WTC11 (cell line): ENCODE data around the gene PIK3R6. TPM values are rescaled to one million over a fixed set of nuclear protein-coding genes. Genes with fewer than 3 reads are reported as not detected.

Experiments
- ATAC-seq: fragments of 200-7000 bp; cut with Tn5 transposase; 2 replicates; pipeline ENCODE4 v1.10.0; 2021; ENCODE audit warnings: mild to moderate bottlenecking, moderate library complexity
- CTCF ChIA-PET: fragments of 300-600 bp; sonication (Branson Sonifier 250); formaldehyde crosslinking; loops from one replicate; lab custom pipeline; 2021; ENCODE audit warnings: antibody characterized with exemption; lab: Charles Lee
- POLR2A ChIA-PET: fragments of 350-600 bp; sonication (Branson Sonifier 250); formaldehyde crosslinking; loops from one replicate; lab custom pipeline; 2021; ENCODE audit warnings: antibody characterized with exemption; lab: Charles Lee
- DNase-seq: peaks from one replicate; pipeline ENCODE4 v3.0.0; 2021; ENCODE audit warnings: low spot score
- H3K27ac Mint-ChIP-seq: 2 replicates; pipeline ENCODE4 v1.8.0; 2021; ENCODE audit warnings: mixed read lengths
- H3K27me3 Mint-ChIP-seq: 2 replicates; pipeline ENCODE4 v1.8.0; 2021; ENCODE audit warnings: low read depth, mild to moderate bottlenecking, moderate library complexity, mixed read lengths
- H3K36me3 Mint-ChIP-seq: 2 replicates; pipeline ENCODE4 v1.8.0; 2021; ENCODE audit warnings: mixed read lengths
- H3K4me1 Mint-ChIP-seq: 2 replicates; pipeline ENCODE4 v1.8.0; 2022; ENCODE audit warnings: mixed read lengths
- H3K4me3 Mint-ChIP-seq: 2 replicates; pipeline ENCODE4 v1.8.0; 2021; ENCODE audit warnings: mild to moderate bottlenecking, moderate library complexity, mixed read lengths
- H3K9me3 Mint-ChIP-seq: 2 replicates; pipeline ENCODE4 v1.8.0; 2021; ENCODE audit warnings: mixed read lengths
- CBFB ChIP-seq: sonication (generic); formaldehyde crosslinking; IDR thresholded peaks from 2 replicates; pipeline ENCODE4 v1.8.1; 2022; ENCODE audit warnings: mild to moderate bottlenecking, low read depth, missing genetic modification reagents
- CREB1 ChIP-seq: sonication (generic); formaldehyde crosslinking; IDR thresholded peaks from 2 replicates; pipeline ENCODE4 v1.8.0; 2023; ENCODE audit warnings: mild to moderate bottlenecking, missing genetic modification reagents
- ELF4 ChIP-seq: sonication (generic); formaldehyde crosslinking; IDR thresholded peaks from 2 replicates; pipeline ENCODE4 v1.8.1; 2022; ENCODE audit warnings: low read depth, mild to moderate bottlenecking, moderate library complexity, missing genetic modification reagents
- NFE2L1 ChIP-seq: sonication (generic); formaldehyde crosslinking; IDR thresholded peaks from 2 replicates; pipeline ENCODE4 v1.8.1; 2023; ENCODE audit warnings: missing genetic modification reagents
- OVOL2 ChIP-seq: fragments of 250-450 bp; sonication (Bioruptor Pico); IDR thresholded peaks from 2 replicates; pipeline ENCODE4 v1.9.0; 2021; ENCODE audit warnings: mild to moderate bottlenecking, borderline replicate concordance
- PRRX2 ChIP-seq: fragments of 250-450 bp; sonication (Bioruptor Pico); IDR thresholded peaks from 2 replicates; pipeline ENCODE4 v1.8.0; 2021; ENCODE audit warnings: mild to moderate bottlenecking
- STAT6 ChIP-seq: sonication (generic); formaldehyde crosslinking; conservative IDR thresholded peaks from 2 replicates; pipeline ENCODE4 v1.8.1; 2023; ENCODE audit warnings: mild to moderate bottlenecking, low read depth, missing genetic modification reagents, moderate library complexity
- TP53 ChIP-seq: sonication (generic); formaldehyde crosslinking; IDR thresholded peaks from 2 replicates; pipeline ENCODE4 v1.8.1; 2023; ENCODE audit warnings: mild to moderate bottlenecking, missing genetic modification reagents
- ZBTB21 ChIP-seq: sonication (generic); formaldehyde crosslinking; IDR thresholded peaks from 2 replicates; pipeline ENCODE4 v1.8.1; 2023; ENCODE audit warnings: mild to moderate bottlenecking, missing genetic modification reagents, borderline replicate concordance
- ZNF232 ChIP-seq: sonication (generic); formaldehyde crosslinking; IDR thresholded peaks from 2 replicates; pipeline ENCODE4 v1.8.0; 2022; ENCODE audit warnings: mild to moderate bottlenecking, missing genetic modification reagents
- total RNA-seq: library from RNA; stranded (reverse); gene quantifications from 3 replicates; pipeline ENCODE4 v1.2.3, GENCODE V29; 2021
- TF ChIP-seq, protein P1 (sequence below): sonication (generic); formaldehyde crosslinking; IDR thresholded peaks from 2 replicates; pipeline ENCODE4 v1.8.1; 2023; ENCODE audit warnings: mild to moderate bottlenecking, moderate library complexity, missing genetic modification reagents
- TF ChIP-seq, protein P2 (sequence below): sonication (generic); formaldehyde crosslinking; IDR thresholded peaks from 2 replicates; pipeline ENCODE4 v1.8.1; 2023; ENCODE audit warnings: mild to moderate bottlenecking, missing genetic modification reagents, moderate library complexity
- TF ChIP-seq, protein P3 (sequence below): fragments of 250-450 bp; sonication (Bioruptor Pico); IDR thresholded peaks from 2 replicates; pipeline ENCODE4 v1.9.0; 2021; ENCODE audit warnings: mild to moderate bottlenecking

The PIK3R6 gene
- total RNA-seq, 1 experiment from 2014 or later: 0.15 TPM

DNA sequence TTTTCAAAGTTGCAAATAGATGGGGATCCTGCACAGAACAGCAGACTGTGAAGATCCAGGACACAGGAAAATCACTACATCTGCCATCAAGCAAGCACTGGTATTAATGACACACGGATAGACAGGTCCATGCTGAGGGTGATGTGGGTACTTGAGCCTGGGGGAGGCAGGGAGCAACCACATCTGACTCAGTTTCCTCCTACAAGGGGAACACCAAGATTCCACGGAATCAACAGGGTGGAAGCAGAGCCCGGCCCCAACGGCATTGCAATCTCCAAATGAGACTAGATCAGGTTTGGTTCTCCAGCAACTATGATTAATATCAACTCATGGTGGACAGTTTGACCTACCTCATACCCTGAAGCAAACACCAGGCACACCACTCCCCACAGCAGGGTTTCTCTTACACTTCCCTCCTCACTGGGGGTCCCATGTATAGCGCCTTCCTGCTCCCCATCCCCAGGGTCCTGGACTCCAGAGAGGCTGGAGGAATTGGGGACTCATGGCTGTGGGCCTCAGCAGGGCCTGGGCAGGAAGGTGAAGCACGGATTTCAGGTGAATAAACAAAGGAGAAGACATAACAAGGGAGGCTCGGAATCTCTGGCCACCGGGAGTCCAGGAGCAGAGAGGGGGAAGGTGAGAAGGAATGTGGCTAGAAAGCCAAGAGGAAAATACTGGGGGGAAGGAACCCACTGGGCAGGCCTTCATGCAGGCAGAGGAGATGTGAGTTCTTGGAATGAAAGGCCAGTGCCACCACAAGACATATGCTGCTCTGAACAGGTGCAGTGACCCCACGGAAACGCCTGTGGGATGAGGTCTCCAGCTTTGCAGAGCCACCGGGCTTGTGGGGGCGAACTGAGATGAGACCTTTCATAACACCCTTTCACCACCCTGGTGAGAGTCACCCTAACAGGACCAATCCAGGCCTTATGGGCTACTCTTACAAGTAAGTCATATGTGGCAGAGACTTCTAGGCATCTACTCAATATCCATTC is 29.5 kb upstream of the PIK3R6 start:
- H3K27me3 Mint-ChIP-seq: peaks cover 3% of the 10 kb centered on the region; the same call in 1 of the 2 replicates
- no peak overlapping the region for H3K4me3 Mint-ChIP-seq
- H3K36me3 Mint-ChIP-seq: no peaks in the 10 kb centered on the region
- no peaks in the 10 kb centered on the region for H3K9me3 Mint-ChIP-seq
- ATAC-seq (no peak), DNase-seq (no peak)
- H3K4me1 Mint-ChIP-seq: peaks cover 33% of the 10 kb centered on the region
- POLR2A ChIA-PET: no interaction called here
- H3K27ac Mint-ChIP-seq: no peak overlapping the region
- TF ChIP-seq, protein P1, sequence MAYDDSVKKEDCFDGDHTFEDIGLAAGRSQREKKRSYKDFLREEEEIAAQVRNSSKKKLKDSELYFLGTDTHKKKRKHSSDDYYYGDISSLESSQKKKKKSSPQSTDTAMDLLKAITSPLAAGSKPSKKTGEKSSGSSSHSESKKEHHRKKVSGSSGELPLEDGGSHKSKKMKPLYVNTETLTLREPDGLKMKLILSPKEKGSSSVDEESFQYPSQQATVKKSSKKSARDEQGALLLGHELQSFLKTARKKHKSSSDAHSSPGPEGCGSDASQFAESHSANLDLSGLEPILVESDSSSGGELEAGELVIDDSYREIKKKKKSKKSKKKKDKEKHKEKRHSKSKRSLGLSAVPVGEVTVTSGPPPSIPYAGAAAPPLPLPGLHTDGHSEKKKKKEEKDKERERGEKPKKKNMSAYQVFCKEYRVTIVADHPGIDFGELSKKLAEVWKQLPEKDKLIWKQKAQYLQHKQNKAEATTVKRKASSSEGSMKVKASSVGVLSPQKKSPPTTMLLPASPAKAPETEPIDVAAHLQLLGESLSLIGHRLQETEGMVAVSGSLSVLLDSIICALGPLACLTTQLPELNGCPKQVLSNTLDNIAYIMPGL (CRISPR knock-in tag): no peak
- TF ChIP-seq ZNF232 (CRISPR knock-in tag) (no peak), CREB1 (CRISPR knock-in tag) (no peak), OVOL2 (CRISPR knock-in tag) (no peak), CBFB (CRISPR knock-in tag) (no peak), STAT6 (CRISPR knock-in tag) (no peak), ELF4 (no peak), NFE2L1 (no peak), TP53 (CRISPR knock-in tag) (no peak), PRRX2 (CRISPR knock-in tag) (no peak)
- TF ChIP-seq, protein P2, sequence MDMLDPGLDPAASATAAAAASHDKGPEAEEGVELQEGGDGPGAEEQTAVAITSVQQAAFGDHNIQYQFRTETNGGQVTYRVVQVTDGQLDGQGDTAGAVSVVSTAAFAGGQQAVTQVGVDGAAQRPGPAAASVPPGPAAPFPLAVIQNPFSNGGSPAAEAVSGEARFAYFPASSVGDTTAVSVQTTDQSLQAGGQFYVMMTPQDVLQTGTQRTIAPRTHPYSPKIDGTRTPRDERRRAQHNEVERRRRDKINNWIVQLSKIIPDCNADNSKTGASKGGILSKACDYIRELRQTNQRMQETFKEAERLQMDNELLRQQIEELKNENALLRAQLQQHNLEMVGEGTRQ: no peak
- TF ChIP-seq, protein P3, sequence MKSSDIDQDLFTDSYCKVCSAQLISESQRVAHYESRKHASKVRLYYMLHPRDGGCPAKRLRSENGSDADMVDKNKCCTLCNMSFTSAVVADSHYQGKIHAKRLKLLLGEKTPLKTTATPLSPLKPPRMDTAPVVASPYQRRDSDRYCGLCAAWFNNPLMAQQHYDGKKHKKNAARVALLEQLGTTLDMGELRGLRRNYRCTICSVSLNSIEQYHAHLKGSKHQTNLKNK (CRISPR knock-in tag): no peak
- CTCF ChIA-PET: interaction anchor here (3.8 kb wide), 1 partner anchor 98 kb away, joined by 107 read pairs; the partner anchor contains the start of gene MFSD6L

DNA sequence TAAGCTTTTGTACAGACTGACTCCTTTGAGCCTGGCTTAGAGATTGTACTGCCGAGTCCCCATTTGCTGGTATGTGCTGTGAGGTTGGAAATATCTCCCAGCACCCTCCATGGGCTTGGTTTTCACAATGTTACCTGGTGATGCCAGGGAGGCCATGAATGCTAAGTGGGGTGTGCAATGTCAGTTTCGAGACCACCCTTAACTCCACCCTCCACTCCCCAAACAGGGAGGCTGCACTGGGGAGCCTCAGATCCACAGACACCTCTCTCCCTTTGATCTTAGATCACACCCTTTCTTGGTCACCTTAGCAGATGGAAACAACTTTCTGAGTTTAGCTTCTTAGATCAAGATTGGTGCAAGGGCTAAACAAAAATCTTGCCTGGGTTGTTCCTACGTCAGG is 28.6 kb upstream of the PIK3R6 start:
- DNase-seq (no peak), ATAC-seq (no peak)
- CTCF ChIA-PET: interaction anchor here (1.1 to 3.8 kb wide), 10 partner anchors 10 to 150 kb away, joined by 4 to 107 read pairs (median 12); partner anchors contain the start of gene MFSD6L
- TF ChIP-seq ZBTB21 (CRISPR knock-in tag): no peak
- TF ChIP-seq, all 79 proteins: peak for 0
- POLR2A ChIA-PET: interaction anchor here (1.7 kb wide), 1 partner anchor 97 kb away, joined by 5 read pairs; no protein-coding TSS in a partner anchor
- H3K9me3 Mint-ChIP-seq: no peaks in the 10 kb centered on the region
- H3K4me3 Mint-ChIP-seq: no peak overlapping the region
- peaks cover 28% of the 10 kb centered on the region for H3K4me1 Mint-ChIP-seq
- peaks cover 3% of the 10 kb centered on the region; the same call in 1 of the 2 replicates for H3K27me3 Mint-ChIP-seq
- no peak overlapping the region for H3K27ac Mint-ChIP-seq
- no peaks in the 10 kb centered on the region for H3K36me3 Mint-ChIP-seq
